Hepatic stellate cell (primary cell): Measurements from ENCODE around the gene SRF.

Source experiments
- DNase-seq: peaks from one replicate; pipeline ENCODE4 v3.0.0; 2011; ENCODE audit warnings: low spot score

SRF gene

GRCh38 chr6:43216200-43216599 lies 45.1 kb downstream of the SRF start:
- DNase-seq: no peak

- DNase-seq: no peak
Observed at GRCh38 chr6:43217351-43217750, 46.3 kb downstream of the SRF start.

GRCh38 chr6:43219119-43219518 lies 48.0 kb downstream of the SRF start:
- no peak for DNase-seq

- DNase-seq: no peak
Observed at GRCh38 chr6:43219814-43220213, 48.7 kb downstream of the SRF start.

- no peak for DNase-seq
Observed at GRCh38 chr6:43220439-43220951, 49.4 kb downstream of the SRF start.

GRCh38 chr6:43221046-43221972 lies 50.2 kb downstream of the SRF start:
- no peak for DNase-seq

GRCh38 chr6:43222418-43223059 lies 51.5 kb downstream of the SRF start:
- DNase-seq: no peak

- DNase-seq: no peak
Observed at GRCh38 chr6:43223175-43223574, 52.1 kb downstream of the SRF start.

- DNase-seq: no peak
Observed at GRCh38 chr6:43226192-43226851, 55.3 kb downstream of the SRF start.

GRCh38 chr6:43228951-43229802 lies 58.1 kb downstream of the SRF start, which contains the start of gene DNPH1:
DNPH1 (minus strand) TSS chr6:43229481; CDS start chr6:43229456, 25 bp downstream.
- DNase-seq: peak; percentile 80

- DNase-seq: no peak
Observed at GRCh38 chr6:43229803-43230620, 58.9 kb downstream of the SRF start.

- no peak for DNase-seq
Observed at GRCh38 chr6:43231053-43231452, 60.0 kb downstream of the SRF start.
